A549 (cell line): ENCODE data around the gene SMYD5. TPM values are rescaled to one million over a fixed set of nuclear protein-coding genes. Genes with fewer than 3 reads are reported as not detected.

ENCODE experiments used
- ATAC-seq, 2 experiments: fragments of 200-7000 bp in 1 of 2; fragments of >200 bp in 1 of 2; cut with Nextera tagmentation in 1 of 2; cut with Tn5 transposase in 1 of 2; 3 replicates each; pipeline versions ENCODE4 v1.8.0 to v1.9.1; 2018 to 2020; ENCODE audit warnings: mild to moderate bottlenecking in 1 of 2, moderate library complexity in 1 of 2
- CTCF ChIA-PET: fragments of 300-600 bp; sonication (Branson Sonifier 250); formaldehyde crosslinking; extraction: SDS; loops from one replicate; lab custom pipeline; 2021; ENCODE audit warnings: antibody characterized with exemption, inconsistent platforms; lab: Yijun Ruan, JAX
- POLR2A ChIA-PET: fragments of 350-600 bp; formaldehyde crosslinking; extraction: SDS; loops from one replicate; lab custom pipeline; 2021; ENCODE audit warnings: antibody characterized with exemption, inconsistent platforms; lab: Yijun Ruan, JAX
- DNase-seq, 2 experiments: peaks; one replicate each; pipeline versions ENCODE4 v3.0.0 to v3.0.0-alpha.2; 2011 to 2016; ENCODE audit warnings: low read depth in 1 of 2, low spot score in 1 of 2
- FAIRE-seq: peaks from 2 replicates; lab custom pipeline; 2011; peaks lifted over from hg19 to GRCh38; lab: Jason Lieb, UNC
- H3K27ac ChIP-seq, 2 experiments: fragments of >200 bp; sonication (Bioruptor Twin); formaldehyde crosslinking; 3 replicates each; pipeline ENCODE4 v1.5.1; 2016 to 2017
- H3K4me1 ChIP-seq: fragments of >200 bp; sonication (Bioruptor Twin); formaldehyde crosslinking; 3 replicates; pipeline ENCODE4 v1.6.1; 2016
- H3K4me2 ChIP-seq: fragments of >200 bp; sonication (Bioruptor Twin); formaldehyde crosslinking; 3 replicates; pipeline ENCODE4 v1.6.1; 2016
- H3K4me3 ChIP-seq: fragments of >200 bp; sonication (Bioruptor Twin); formaldehyde crosslinking; 3 replicates; pipeline ENCODE4 v1.5.1; 2016
- H3K9me3 ChIP-seq: fragments of >200 bp; sonication (Bioruptor Twin); formaldehyde crosslinking; 3 replicates; pipeline ENCODE4 v1.6.1; 2016
- CBX2 ChIP-seq: fragments of 200-600 bp; sonication (generic); IDR thresholded peaks from 2 replicates; pipeline ENCODE4 v1.6.1; 2016; ENCODE audit warnings: low read depth, mild to moderate bottlenecking, borderline replicate concordance
- CHD4 ChIP-seq: fragments of 200-600 bp; sonication (generic); IDR thresholded peaks from 2 replicates; pipeline ENCODE4 v1.6.1; 2016; ENCODE audit warnings: antibody characterized with exemption, mild to moderate bottlenecking, borderline replicate concordance
- EHF ChIP-seq: fragments of 250-450 bp; sonication (Bioruptor Pico); IDR thresholded peaks from 2 replicates; pipeline ENCODE4 v1.5.0; 2020; ENCODE audit warnings: mild to moderate bottlenecking
- EHMT2 ChIP-seq: fragments of 200-600 bp; sonication (generic); IDR thresholded peaks from 2 replicates; pipeline ENCODE4 v1.6.1; 2016; ENCODE audit warnings: antibody characterized with exemption, low read depth, mild to moderate bottlenecking, moderate library complexity
- ESRRA ChIP-seq: fragments of 150-350 bp; IDR thresholded peaks from 2 replicates; pipeline ENCODE4 v1.6.1; 2014; ENCODE audit warnings: mild to moderate bottlenecking, low read length, borderline replicate concordance
- HDAC2 ChIP-seq: fragments of 200-600 bp; sonication (generic); IDR thresholded peaks from 2 replicates; pipeline ENCODE4 v1.6.1; 2016
- HOXA7 ChIP-seq: fragments of 250-450 bp; sonication (Bioruptor Pico); IDR thresholded peaks from 2 replicates; pipeline ENCODE4 v1.5.0; 2020; ENCODE audit warnings: mild to moderate bottlenecking, moderate library complexity
- KDM5A ChIP-seq: fragments of 200-600 bp; sonication (generic); IDR thresholded peaks from 2 replicates; pipeline ENCODE4 v1.6.1; 2016; ENCODE audit warnings: antibody characterized with exemption, mild to moderate bottlenecking
- RAD21 ChIP-seq, 2 experiments: fragments of >200 bp in 1 of 2; sonication (Bioruptor Twin) in 1 of 2; formaldehyde crosslinking in 1 of 2; IDR thresholded peaks in 1 of 2; conservative IDR thresholded peaks in 1 of 2; 2 replicates in 1 of 2; 3 replicates in 1 of 2; pipeline ENCODE4 v1.6.1; 2012 to 2018; ENCODE audit warnings: inconsistent platforms in 1 of 2
- RFX5 ChIP-seq: fragments of 450-650 bp; IDR thresholded peaks from 2 replicates; pipeline ENCODE4 v1.7.1; 2014; ENCODE audit warnings: antibody characterized with exemption, mild to moderate bottlenecking, moderate library complexity
- SMC3 ChIP-seq: fragments of >200 bp; sonication (Bioruptor Twin); formaldehyde crosslinking; IDR thresholded peaks from 3 replicates; pipeline ENCODE4 v1.6.1; 2018; ENCODE audit warnings: inconsistent platforms
- ZC3H11A ChIP-seq: fragments of 450-650 bp; IDR thresholded peaks from 2 replicates; pipeline ENCODE4 v1.6.1; 2014; ENCODE audit warnings: antibody characterized with exemption, mild to moderate bottlenecking
- ZNF302 ChIP-seq: fragments of 250-450 bp; sonication (Bioruptor Pico); IDR thresholded peaks from 2 replicates; pipeline ENCODE4 v1.9.0; 2021; ENCODE audit warnings: inconsistent platforms, mild to moderate bottlenecking, moderate library complexity
- ZSCAN20 ChIP-seq: fragments of 250-450 bp; sonication (Bioruptor Pico); IDR thresholded peaks from 2 replicates; pipeline ENCODE4 v1.8.0; 2022; ENCODE audit warnings: mild to moderate bottlenecking, moderate library complexity
- WGBS: methylation state at CpG from one replicate; pipeline ENCODE4 v1.1.6; 2017; ENCODE audit errors: missing lambda C conversion rate; 5-methylcytosine and 5-hydroxymethylcytosine counted together
- polyA plus RNA-seq, 4 experiments: library from polyadenylated mRNA; depleted of rRNA in 3 of 4; stranded (reverse); fragments of >200 nt; fragmentation: RNase III in 1 of 4; extraction: RNeasy Plus Mini Kit Qiagen cat#74134 plus additional on column Dnase treatment in 1 of 4; gene quantifications; 2 replicates in 3 of 4; 3 replicates in 1 of 4; pipeline ENCODE4 v1.2.3, GENCODE V29; 2011 to 2017
- TF ChIP-seq, protein P1 (sequence below): fragments of 150-350 bp; IDR thresholded peaks from 2 replicates; pipeline ENCODE4 v1.6.1; 2014; ENCODE audit warnings: low read depth, mild to moderate bottlenecking, low read length
- TF ChIP-seq, protein P2 (sequence below): fragments of >200 bp; sonication (Bioruptor Twin); formaldehyde crosslinking; IDR thresholded peaks from 3 replicates; pipeline ENCODE4 v1.6.1; 2016
- TF ChIP-seq, protein P3 (sequence below): IDR thresholded peaks from 2 replicates; pipeline ENCODE4 v1.6.1; 2012
- TF ChIP-seq, protein P4 (sequence below): IDR thresholded peaks from 2 replicates; pipeline ENCODE4 v1.6.1; 2012; ENCODE audit warnings: low read depth, borderline replicate concordance
- TF ChIP-seq, protein P5 (sequence below): fragments of 250-450 bp; sonication (Bioruptor Pico); IDR thresholded peaks from 2 replicates; pipeline ENCODE4 v1.5.0; 2021; ENCODE audit warnings: mild to moderate bottlenecking, moderate library complexity, borderline replicate concordance

Gene SMYD5
- polyA plus RNA-seq, 2 of the 4 experiments (the other 2 are of a cell fraction) = 40.3 to 46.7 TPM

DNA sequence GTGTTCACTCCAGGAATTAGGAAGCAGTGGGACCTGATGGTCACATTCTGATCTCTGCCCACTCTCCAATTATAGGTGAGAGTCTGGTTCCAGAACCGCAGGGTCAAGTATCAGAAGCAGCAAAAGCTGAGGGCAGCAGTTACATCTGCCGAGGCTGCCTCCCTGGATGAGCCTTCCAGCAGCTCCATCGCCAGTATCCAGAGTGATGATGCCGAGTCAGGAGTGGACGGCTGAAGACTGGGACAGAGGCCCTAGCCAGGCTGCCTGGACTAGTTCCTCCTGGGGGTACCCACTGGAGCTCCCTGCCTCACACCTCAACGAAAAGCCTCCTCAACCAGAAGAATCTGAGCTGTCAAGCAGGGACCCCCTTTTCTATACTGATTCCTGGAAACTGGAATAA is 3.3 kb upstream of the SMYD5 start:
- Histone ChIP-seq H3K4me1 (peaks cover 15% of the 10 kb centered on the region), H3K4me3 (no peak overlapping the region), H3K4me2 (no peak overlapping the region), H3K9me3 (no peaks in the 10 kb centered on the region), H3K27ac (no peak overlapping the region)
- DNase-seq = no peak
- POLR2A ChIA-PET = interaction anchor here (0.5 kb wide), 1 partner anchor 917 kb away, joined by 3 read pairs; no protein-coding TSS in a partner anchor
- FAIRE-seq = no peak
- no peak for ATAC-seq
- CTCF ChIA-PET = interaction anchor here (0.7 to 10.2 kb wide), 14 partner anchors 8 to 348 kb away, joined by 3 to 173 read pairs (median 5); partner anchors contain the start of gene SPR
- 72% methylated on average over 6 of the region's 6 CpGs for WGBS
- TF ChIP-seq CBX2 = no peak
- no peak for TF ChIP-seq SMC3
- no peak for TF ChIP-seq KDM5A
- no peak for TF ChIP-seq ZC3H11A
- TF ChIP-seq HDAC2 = no peak
- TF ChIP-seq, protein P1, sequence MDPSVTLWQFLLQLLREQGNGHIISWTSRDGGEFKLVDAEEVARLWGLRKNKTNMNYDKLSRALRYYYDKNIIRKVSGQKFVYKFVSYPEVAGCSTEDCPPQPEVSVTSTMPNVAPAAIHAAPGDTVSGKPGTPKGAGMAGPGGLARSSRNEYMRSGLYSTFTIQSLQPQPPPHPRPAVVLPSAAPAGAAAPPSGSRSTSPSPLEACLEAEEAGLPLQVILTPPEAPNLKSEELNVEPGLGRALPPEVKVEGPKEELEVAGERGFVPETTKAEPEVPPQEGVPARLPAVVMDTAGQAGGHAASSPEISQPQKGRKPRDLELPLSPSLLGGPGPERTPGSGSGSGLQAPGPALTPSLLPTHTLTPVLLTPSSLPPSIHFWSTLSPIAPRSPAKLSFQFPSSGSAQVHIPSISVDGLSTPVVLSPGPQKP = no peak
- TF ChIP-seq, protein P2, sequence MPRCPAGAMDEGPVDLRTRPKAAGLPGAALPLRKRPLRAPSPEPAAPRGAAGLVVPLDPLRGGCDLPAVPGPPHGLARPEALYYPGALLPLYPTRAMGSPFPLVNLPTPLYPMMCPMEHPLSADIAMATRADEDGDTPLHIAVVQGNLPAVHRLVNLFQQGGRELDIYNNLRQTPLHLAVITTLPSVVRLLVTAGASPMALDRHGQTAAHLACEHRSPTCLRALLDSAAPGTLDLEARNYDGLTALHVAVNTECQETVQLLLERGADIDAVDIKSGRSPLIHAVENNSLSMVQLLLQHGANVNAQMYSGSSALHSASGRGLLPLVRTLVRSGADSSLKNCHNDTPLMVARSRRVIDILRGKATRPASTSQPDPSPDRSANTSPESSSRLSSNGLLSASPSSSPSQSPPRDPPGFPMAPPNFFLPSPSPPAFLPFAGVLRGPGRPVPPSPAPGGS = no peak
- no peak for TF ChIP-seq CHD4
- TF ChIP-seq RFX5 = no peak
- no peak for TF ChIP-seq EHF (CRISPR knock-in tag)
- TF ChIP-seq RAD21 (conservative IDR thresholded peaks at IDR 0.05 in 1 of 2, IDR thresholded peaks at IDR 0.05 in 1 of 2) = no peak
- TF ChIP-seq ESRRA = no peak
- TF ChIP-seq EHMT2 = no peak
- TF ChIP-seq, protein P3, sequence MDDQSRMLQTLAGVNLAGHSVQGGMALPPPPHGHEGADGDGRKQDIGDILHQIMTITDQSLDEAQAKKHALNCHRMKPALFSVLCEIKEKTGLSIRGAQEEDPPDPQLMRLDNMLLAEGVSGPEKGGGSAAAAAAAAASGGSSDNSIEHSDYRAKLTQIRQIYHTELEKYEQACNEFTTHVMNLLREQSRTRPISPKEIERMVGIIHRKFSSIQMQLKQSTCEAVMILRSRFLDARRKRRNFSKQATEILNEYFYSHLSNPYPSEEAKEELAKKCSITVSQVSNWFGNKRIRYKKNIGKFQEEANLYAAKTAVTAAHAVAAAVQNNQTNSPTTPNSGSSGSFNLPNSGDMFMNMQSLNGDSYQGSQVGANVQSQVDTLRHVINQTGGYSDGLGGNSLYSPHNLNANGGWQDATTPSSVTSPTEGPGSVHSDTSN = no peak
- TF ChIP-seq, protein P4, sequence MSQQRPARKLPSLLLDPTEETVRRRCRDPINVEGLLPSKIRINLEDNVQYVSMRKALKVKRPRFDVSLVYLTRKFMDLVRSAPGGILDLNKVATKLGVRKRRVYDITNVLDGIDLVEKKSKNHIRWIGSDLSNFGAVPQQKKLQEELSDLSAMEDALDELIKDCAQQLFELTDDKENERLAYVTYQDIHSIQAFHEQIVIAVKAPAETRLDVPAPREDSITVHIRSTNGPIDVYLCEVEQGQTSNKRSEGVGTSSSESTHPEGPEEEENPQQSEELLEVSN = no peak
- no peak for TF ChIP-seq ZSCAN20 (CRISPR knock-in tag)

DNA sequence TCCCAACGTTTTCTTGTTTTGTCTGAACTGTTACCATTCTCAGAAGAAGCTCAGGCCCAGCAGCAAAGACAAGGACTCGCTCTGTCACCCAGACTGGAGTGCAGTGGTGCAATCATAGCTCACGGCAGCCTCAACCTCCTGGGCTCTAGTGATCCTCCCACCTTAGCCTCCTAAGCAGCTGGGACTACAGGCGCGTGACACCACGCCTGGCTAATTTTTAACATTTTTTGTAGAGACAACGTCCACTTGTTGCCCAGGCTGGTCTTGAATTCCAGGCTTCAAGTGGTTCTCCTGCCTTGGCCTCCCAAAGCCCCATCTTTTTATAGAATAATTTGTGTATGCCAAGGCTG is 2.0 kb upstream of the SMYD5 start:
- 46% methylated on average over 7 of the region's 7 CpGs for WGBS
- ATAC-seq = no peak
- TF ChIP-seq, protein P5, sequence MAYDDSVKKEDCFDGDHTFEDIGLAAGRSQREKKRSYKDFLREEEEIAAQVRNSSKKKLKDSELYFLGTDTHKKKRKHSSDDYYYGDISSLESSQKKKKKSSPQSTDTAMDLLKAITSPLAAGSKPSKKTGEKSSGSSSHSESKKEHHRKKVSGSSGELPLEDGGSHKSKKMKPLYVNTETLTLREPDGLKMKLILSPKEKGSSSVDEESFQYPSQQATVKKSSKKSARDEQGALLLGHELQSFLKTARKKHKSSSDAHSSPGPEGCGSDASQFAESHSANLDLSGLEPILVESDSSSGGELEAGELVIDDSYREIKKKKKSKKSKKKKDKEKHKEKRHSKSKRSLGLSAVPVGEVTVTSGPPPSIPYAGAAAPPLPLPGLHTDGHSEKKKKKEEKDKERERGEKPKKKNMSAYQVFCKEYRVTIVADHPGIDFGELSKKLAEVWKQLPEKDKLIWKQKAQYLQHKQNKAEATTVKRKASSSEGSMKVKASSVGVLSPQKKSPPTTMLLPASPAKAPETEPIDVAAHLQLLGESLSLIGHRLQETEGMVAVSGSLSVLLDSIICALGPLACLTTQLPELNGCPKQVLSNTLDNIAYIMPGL (CRISPR knock-in tag) = no peak
- TF ChIP-seq ZNF302 = no peak
- TF ChIP-seq HOXA7 (CRISPR knock-in tag) = no peak
- no peak for TF ChIP-seq EHF (CRISPR knock-in tag)
- TF ChIP-seq, all 56 proteins: peak for 0
- DNase-seq (no peak), FAIRE-seq (no peak)
- H3K9me3 ChIP-seq = no peaks in the 10 kb centered on the region
- H3K4me3 ChIP-seq = no peak overlapping the region
- POLR2A ChIA-PET = interaction anchor here (1.0 to 1.5 kb wide), 5 partner anchors 10 to 324 kb away, joined by 3 to 16 read pairs (median 4); partner anchors contain the start of genes CCT7, NOTO, PRADC1 and SPR
- CTCF ChIA-PET = interaction anchor here (0.6 to 10.2 kb wide), 44 partner anchors 8 to 448 kb away, joined by 3 to 173 read pairs (median 5); partner anchors contain the start of genes CCT7, NOTO, PRADC1 and RAB11FIP5
- peaks cover 16% of the 10 kb centered on the region for H3K4me1 ChIP-seq
- no peak overlapping the region for H3K27ac ChIP-seq
- no peak overlapping the region for H3K4me2 ChIP-seq
